HL-60 (cell line): ENCODE results near the gene DHX16.
A peak's percentile ranks its signal among the peaks of the same experiment; 100 is the strongest.

Source experiments
- DNase-seq, 2 experiments: peaks; one replicate each; pipeline ENCODE4 v3.0.0-alpha.2; 2010 to 2020; ENCODE audit warnings: low read depth in 1 of 2, low spot score in 1 of 2
- H3K27ac ChIP-seq: fragments of 250-450 bp; sonication (Bioruptor Pico); replicated peaks from 2 replicates; pipeline ENCODE4 v1.5.1; 2020; ENCODE audit warnings: mild to moderate bottlenecking, moderate library complexity
- H3K27me3 ChIP-seq: fragments of 250-450 bp; sonication (Bioruptor Pico); 2 replicates; pipeline ENCODE4 v1.5.1; 2021; ENCODE audit warnings: mild to moderate bottlenecking, moderate library complexity; ENCODE audit not compliant: insufficient read depth, poor library complexity, severe bottlenecking
- H3K4me3 ChIP-seq: replicated peaks from 2 replicates; pipeline ENCODE4 v1.5.1; 2011; ENCODE audit warnings: mild to moderate bottlenecking, control low read depth, low read length; ENCODE audit not compliant: insufficient read depth
- GABPA ChIP-seq: IDR thresholded peaks from 2 replicates; pipeline ENCODE4 v1.6.1; 2012; ENCODE audit warnings: low read depth
- POLR2AphosphoS5 ChIP-seq: IDR thresholded peaks from 2 replicates; pipeline ENCODE4 v1.6.1; 2012; ENCODE audit warnings: low read depth
- SPI1 ChIP-seq: IDR thresholded peaks from 2 replicates; pipeline ENCODE4 v1.6.1; 2012; ENCODE audit warnings: low read depth, mild to moderate bottlenecking, borderline replicate concordance
- TF ChIP-seq, protein P1 (sequence below): IDR thresholded peaks from 2 replicates; pipeline ENCODE4 v1.6.1; 2012; ENCODE audit warnings: low read depth; ENCODE audit not compliant: insufficient replicate concordance
- TF ChIP-seq, protein P2 (sequence below): IDR thresholded peaks from one replicate; pipeline ENCODE4 v1.5.1; 2011; ENCODE audit warnings: low read length, control low read depth, inconsistent platforms; ENCODE audit not compliant: insufficient read depth

DHX16 gene

DNA sequence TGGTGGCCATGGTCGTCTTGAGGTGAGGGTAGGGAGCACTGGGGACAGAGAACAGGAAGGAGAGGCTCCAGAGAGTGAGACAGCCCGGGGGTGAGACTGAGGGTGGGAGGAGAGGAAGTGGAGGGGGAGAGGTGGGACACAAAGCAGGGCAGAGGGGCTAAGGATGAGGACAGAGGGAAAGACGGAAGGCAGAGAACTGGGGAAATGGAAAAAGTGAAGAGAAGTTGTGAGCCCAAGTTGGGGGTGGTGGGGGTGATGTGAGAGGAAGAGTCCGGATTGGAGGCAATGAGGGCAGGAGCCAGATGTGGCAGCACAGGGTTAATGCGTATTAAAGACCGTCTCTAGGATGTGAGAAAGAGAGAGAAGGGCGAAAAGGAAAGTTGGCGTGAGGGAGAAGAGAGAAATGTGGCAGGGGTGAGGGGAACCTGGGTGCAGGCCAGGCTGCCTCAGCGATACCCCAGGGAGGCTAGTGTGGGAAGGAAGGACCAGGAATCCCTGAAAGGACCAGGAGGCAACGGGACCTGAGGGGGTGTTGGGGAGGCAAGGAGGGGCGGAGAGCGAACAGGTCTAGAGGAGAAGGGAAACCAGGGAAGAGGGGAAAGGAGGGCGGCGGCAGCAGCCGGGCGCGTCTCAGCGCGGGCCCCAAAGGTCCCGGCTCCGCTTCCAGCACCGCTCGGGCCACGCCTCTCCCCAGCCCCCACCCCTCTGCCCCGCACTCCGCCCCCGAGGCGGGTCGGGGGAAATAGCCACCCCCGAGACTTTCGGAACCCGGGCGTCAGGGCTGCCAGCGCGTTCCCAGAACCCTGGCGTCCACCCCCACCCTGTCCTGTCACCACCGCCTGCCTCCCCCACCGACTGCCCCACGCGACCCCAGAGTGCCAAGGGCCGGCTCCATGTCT, 13.5 kb upstream of the DHX16 start, which contains the start of gene PPP1R18:
PPP1R18 (minus strand) TSS at position 637 of the 899 bp plus-strand sequence; CDS start at position 10, 627 bp downstream.
- no peaks in the 10 kb centered on the region for H3K27me3 ChIP-seq
- DNase-seq: peak; percentile 53 to 81
- peak within 1 kb of the TSS; percentile 60 for H3K4me3 ChIP-seq
- TF ChIP-seq, protein P1, sequence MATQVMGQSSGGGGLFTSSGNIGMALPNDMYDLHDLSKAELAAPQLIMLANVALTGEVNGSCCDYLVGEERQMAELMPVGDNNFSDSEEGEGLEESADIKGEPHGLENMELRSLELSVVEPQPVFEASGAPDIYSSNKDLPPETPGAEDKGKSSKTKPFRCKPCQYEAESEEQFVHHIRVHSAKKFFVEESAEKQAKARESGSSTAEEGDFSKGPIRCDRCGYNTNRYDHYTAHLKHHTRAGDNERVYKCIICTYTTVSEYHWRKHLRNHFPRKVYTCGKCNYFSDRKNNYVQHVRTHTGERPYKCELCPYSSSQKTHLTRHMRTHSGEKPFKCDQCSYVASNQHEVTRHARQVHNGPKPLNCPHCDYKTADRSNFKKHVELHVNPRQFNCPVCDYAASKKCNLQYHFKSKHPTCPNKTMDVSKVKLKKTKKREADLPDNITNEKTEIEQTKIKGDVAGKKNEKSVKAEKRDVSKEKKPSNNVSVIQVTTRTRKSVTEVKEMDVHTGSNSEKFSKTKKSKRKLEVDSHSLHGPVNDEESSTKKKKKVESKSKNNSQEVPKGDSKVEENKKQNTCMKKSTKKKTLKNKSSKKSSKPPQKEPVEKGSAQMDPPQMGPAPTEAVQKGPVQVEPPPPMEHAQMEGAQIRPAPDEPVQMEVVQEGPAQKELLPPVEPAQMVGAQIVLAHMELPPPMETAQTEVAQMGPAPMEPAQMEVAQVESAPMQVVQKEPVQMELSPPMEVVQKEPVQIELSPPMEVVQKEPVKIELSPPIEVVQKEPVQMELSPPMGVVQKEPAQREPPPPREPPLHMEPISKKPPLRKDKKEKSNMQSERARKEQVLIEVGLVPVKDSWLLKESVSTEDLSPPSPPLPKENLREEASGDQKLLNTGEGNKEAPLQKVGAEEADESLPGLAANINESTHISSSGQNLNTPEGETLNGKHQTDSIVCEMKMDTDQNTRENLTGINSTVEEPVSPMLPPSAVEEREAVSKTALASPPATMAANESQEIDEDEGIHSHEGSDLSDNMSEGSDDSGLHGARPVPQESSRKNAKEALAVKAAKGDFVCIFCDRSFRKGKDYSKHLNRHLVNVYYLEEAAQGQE: no peak
- TF ChIP-seq SPI1: peak; percentile 61; the same call in 1 of the 2 replicates
- peak within 1 kb of the TSS; percentile 94 for H3K27ac ChIP-seq

DNA sequence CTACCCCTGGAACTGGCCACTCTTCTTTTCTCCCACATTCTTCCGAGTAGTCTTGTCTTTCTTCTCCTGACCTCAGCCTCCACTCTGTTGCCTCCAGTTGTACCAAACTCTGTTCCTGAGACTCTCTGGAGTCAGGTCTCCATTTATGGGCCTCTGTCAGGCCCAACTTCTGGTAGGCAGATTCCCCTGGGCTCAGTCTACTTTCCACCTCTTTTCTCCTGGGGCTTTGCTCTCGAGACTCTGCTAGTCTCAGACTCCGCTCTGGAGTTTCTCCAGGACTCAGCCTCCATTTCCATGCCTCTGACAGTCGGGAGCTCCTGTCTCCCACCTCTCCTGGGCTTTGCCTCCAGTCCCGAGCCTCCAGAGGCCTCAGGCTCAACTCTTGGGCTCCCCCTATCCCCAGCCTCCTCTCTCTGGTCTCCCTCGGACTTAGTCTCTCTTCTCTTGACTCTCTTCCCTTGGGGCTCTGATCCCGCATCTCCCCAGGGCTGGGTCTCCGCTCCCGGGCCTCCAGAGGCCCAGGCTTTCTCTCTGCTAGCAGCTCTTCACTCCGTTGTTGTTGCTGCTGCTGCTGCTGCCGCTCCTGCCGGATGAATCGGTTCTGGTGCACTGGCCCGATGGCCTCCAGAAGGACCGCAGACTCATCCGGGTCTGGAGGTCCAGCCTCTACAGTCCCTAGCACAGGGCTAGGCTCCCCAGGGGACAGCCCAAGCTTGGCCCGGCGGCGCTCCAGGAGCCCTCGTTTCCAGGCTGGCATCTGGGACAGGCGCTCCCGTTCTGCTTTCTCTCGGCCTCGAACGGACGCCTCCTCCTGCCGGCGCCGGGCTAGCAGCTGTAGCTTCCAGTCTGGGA, 12.6 kb upstream of the DHX16 start:
- TF ChIP-seq, protein P1: no peak
- TF ChIP-seq, protein P2, sequence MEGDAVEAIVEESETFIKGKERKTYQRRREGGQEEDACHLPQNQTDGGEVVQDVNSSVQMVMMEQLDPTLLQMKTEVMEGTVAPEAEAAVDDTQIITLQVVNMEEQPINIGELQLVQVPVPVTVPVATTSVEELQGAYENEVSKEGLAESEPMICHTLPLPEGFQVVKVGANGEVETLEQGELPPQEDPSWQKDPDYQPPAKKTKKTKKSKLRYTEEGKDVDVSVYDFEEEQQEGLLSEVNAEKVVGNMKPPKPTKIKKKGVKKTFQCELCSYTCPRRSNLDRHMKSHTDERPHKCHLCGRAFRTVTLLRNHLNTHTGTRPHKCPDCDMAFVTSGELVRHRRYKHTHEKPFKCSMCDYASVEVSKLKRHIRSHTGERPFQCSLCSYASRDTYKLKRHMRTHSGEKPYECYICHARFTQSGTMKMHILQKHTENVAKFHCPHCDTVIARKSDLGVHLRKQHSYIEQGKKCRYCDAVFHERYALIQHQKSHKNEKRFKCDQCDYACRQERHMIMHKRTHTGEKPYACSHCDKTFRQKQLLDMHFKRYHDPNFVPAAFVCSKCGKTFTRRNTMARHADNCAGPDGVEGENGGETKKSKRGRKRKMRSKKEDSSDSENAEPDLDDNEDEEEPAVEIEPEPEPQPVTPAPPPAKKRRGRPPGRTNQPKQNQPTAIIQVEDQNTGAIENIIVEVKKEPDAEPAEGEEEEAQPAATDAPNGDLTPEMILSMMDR: peak; percentile 9
- DNase-seq: peak in 1 of 2 experiments; percentile 55
- H3K4me3 ChIP-seq: peak overlapping the region; percentile 60
- no peaks in the 10 kb centered on the region for H3K27me3 ChIP-seq
- H3K27ac ChIP-seq: peak overlapping the region; percentile 94

DNA sequence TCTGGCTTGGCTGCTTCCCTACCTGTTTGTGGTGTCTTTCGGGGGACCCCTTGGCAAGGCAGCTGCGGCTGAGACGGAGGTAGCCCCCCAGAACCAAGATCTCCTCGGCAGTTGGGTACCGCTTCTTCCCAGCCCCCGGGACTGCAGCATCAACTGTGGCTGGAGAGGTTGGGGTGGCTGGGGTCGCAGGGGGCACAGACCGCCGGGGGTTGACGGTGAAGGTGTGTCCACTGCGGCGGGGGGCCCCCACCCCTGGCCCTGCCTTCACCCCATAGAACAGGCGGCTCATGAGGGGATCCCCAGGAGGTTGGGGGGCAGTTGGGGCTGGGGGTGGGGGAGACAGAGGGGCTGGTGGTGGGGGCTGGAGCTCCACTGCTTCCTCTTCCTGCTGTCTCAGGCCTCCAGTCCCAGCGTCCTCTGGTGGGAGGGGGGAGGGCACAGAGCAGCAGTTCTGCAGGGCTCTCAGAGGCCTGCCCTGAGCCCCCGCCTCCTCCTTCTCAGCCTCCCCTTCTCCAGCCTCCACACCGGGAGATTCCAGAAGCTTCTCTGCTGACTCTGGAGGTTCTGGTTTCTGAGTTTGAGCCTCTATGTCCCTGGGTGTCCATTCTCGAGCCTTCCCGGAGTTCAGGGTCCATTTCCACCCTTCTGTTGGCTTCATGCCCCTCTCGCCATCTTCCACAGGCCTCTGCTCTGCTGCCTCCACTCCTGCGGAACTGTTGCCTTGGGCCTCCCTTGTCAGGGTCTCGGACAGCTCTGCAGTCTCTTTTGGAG, 11.8 kb upstream of the DHX16 start:
- peak overlapping the region; percentile 94 for H3K27ac ChIP-seq
- peak in 1 of 2 experiments; percentile 90 for DNase-seq
- TF ChIP-seq, protein P2: no peak
- TF ChIP-seq GABPA (no peak), POLR2AphosphoS5 (no peak), SPI1 (no peak)
- TF ChIP-seq, protein P1: no peak

More for the DNA sequence above, 11.8 kb upstream of the DHX16 start:
- no peaks in the 10 kb centered on the region for H3K27me3 ChIP-seq
- peak overlapping the region; percentile 60 for H3K4me3 ChIP-seq
